Neuronal stem cell (in vitro differentiated cells): ENCODE results near the gene MMP10. TPM values are rescaled to one million over a fixed set of nuclear protein-coding genes. Genes with fewer than 3 reads are reported as not detected.
A peak's percentile ranks its signal among the peaks of the same experiment; 100 is the strongest.

Source experiments
- DNase-seq: peaks from one replicate; pipeline ENCODE4 v3.0.0-alpha.2; 2013; ENCODE audit warnings: low spot score
- H2AFZ ChIP-seq: one replicate; pipeline ENCODE4 v1.6.1; 2013; ENCODE audit warnings: mild to moderate bottlenecking, low read length, inconsistent platforms
- H2AK5ac ChIP-seq: 2 replicates; pipeline ENCODE4 v1.6.1; 2013; ENCODE audit warnings: low read depth, mild to moderate bottlenecking, inconsistent platforms, low read length, moderate library complexity, mixed read lengths
- H2BK120ac ChIP-seq: 2 replicates; pipeline ENCODE4 v1.6.1; 2013; ENCODE audit warnings: low read depth, mild to moderate bottlenecking, inconsistent platforms, low read length, moderate library complexity, mixed read lengths
- H2BK12ac ChIP-seq: one replicate; pipeline ENCODE4 v1.6.1; 2013; ENCODE audit warnings: low read length, inconsistent platforms
- H2BK15ac ChIP-seq: 2 replicates; pipeline ENCODE4 v1.6.1; 2013; ENCODE audit warnings: mild to moderate bottlenecking, low read length, inconsistent platforms, mixed read lengths
- H2BK5ac ChIP-seq: one replicate; pipeline ENCODE4 v1.6.1; 2013; ENCODE audit warnings: inconsistent platforms, mild to moderate bottlenecking, low read length, moderate library complexity
- H3K14ac ChIP-seq: one replicate; pipeline ENCODE4 v1.6.1; 2013; ENCODE audit warnings: low read length, inconsistent platforms
- H3K18ac ChIP-seq: 2 replicates; pipeline ENCODE4 v1.6.1; 2013; ENCODE audit warnings: low read length, inconsistent platforms
- H3K23ac ChIP-seq: 2 replicates; pipeline ENCODE4 v1.6.1; 2013; ENCODE audit warnings: low read depth, mild to moderate bottlenecking, mixed read lengths, low read length, inconsistent platforms; ENCODE audit not compliant: poor library complexity
- H3K27ac ChIP-seq: replicated peaks from 3 replicates; pipeline ENCODE4 v1.5.1; 2013; ENCODE audit warnings: low read length, inconsistent platforms
- H3K27me3 ChIP-seq, 3 experiments: 2 replicates each; pipeline ENCODE4 v1.6.1; 2013; ENCODE audit warnings: low read length in 3 of 3, mild to moderate bottlenecking in 2 of 3, inconsistent platforms in 1 of 3, low read depth in 1 of 3, mixed read lengths in 1 of 3, moderate library complexity in 1 of 3; ENCODE audit not compliant: control insufficient read depth in 3 of 3, insufficient read depth in 3 of 3
- H3K36me3 ChIP-seq, 2 donors: replicated peaks in 1 of 2; 2 replicates each; pipeline ENCODE4 v1.6.1; 2013; ENCODE audit warnings: low read length in 2 of 2; ENCODE audit not compliant: control insufficient read depth in 2 of 2, insufficient read depth in 2 of 2
- H3K4ac ChIP-seq: 2 replicates; pipeline ENCODE4 v1.6.1; 2013; ENCODE audit warnings: inconsistent platforms, mild to moderate bottlenecking, low read length, moderate library complexity
- H3K4me1 ChIP-seq, 2 donors: 1 replicate in 1 of 2; 2 replicates in 1 of 2; pipeline ENCODE4 v1.6.1; 2013; ENCODE audit warnings: low read length in 2 of 2, low read depth in 1 of 2; ENCODE audit not compliant: control insufficient read depth in 2 of 2, insufficient read depth in 1 of 2
- H3K4me2 ChIP-seq: one replicate; pipeline ENCODE4 v1.6.1; 2013; ENCODE audit warnings: mild to moderate bottlenecking, low read length, inconsistent platforms; ENCODE audit not compliant: insufficient read depth, poor library complexity, severe bottlenecking
- H3K4me3 ChIP-seq, 2 donors: 2 replicates each; pipeline ENCODE4 v1.5.1; 2013; ENCODE audit warnings: low read length in 2 of 2, mild to moderate bottlenecking in 2 of 2, inconsistent platforms in 1 of 2, moderate library complexity in 1 of 2
- H3K79me1 ChIP-seq: one replicate; pipeline ENCODE4 v1.6.1; 2013; ENCODE audit warnings: low read depth, mild to moderate bottlenecking, inconsistent platforms, low read length, moderate library complexity
- H3K9ac ChIP-seq: one replicate; pipeline ENCODE4 v1.6.1; 2013; ENCODE audit warnings: mild to moderate bottlenecking, low read depth, low read length, inconsistent platforms; ENCODE audit not compliant: poor library complexity
- H3K9me3 ChIP-seq, 2 donors: replicated peaks in 1 of 2; 2 replicates each; pipeline versions ENCODE3 to v1.6.1; 2013; ENCODE audit warnings: low read length in 2 of 2, mild to moderate bottlenecking in 2 of 2, inconsistent platforms in 1 of 2, low read depth in 1 of 2, mixed read lengths in 1 of 2, moderate library complexity in 1 of 2; ENCODE audit not compliant: control insufficient read depth in 2 of 2, insufficient read depth in 1 of 2
- H4K8ac ChIP-seq: one replicate; pipeline ENCODE4 v1.6.1; 2013; ENCODE audit warnings: low read depth, mild to moderate bottlenecking, inconsistent platforms, low read length, moderate library complexity
- H4K91ac ChIP-seq: one replicate; pipeline ENCODE4 v1.6.1; 2013; ENCODE audit warnings: low read length, low read depth, mild to moderate bottlenecking, inconsistent platforms; ENCODE audit not compliant: poor library complexity
- WGBS, 2 donors: extraction: QIAGEN DNeasy Blood & Tissue Kit; methylation state at CpG; one replicate each; pipeline ENCODE4 v1.1.7; 2013; ENCODE audit warnings: missing lambda C conversion rate in 2 of 2, mixed read lengths in 1 of 2; ENCODE audit not compliant: insufficient read length in 2 of 2, insufficient replicate concordance in 1 of 2; ENCODE audit errors: extremely low coverage in 2 of 2; 5-methylcytosine and 5-hydroxymethylcytosine counted together
- polyA plus RNA-seq, 2 experiments: library from polyadenylated mRNA; stranded (reverse); fragments of 200-250 nt; gene quantifications; one replicate each; pipeline ENCODE4 v1.2.3, GENCODE V29; 2013

MMP10 gene
- not detected for polyA plus RNA-seq (2013, experiment 1 of 2)
- not detected for polyA plus RNA-seq (2013, experiment 2 of 2)

- Histone ChIP-seq H3K14ac (no peak within 1 kb of the TSS), H3K4ac (no peak within 1 kb of the TSS), H4K91ac (no peak within 1 kb of the TSS), H3K27me3 (no peaks in the 10 kb centered on the region), H3K9me3 (no peaks in the 10 kb centered on the region), H3K9ac (no peak within 1 kb of the TSS), H2AFZ (peak within 1 kb of the TSS; percentile 37), H3K18ac (no peak within 1 kb of the TSS), H3K4me2 (no peak within 1 kb of the TSS), H3K4me3 (no peak within 1 kb of the TSS), H2BK120ac (no peak within 1 kb of the TSS), H3K23ac (no peak within 1 kb of the TSS), H2BK15ac (no peak within 1 kb of the TSS), H3K79me1 (no peaks in the 10 kb centered on the region), H2BK12ac (no peak within 1 kb of the TSS), H4K8ac (no peak within 1 kb of the TSS), H2AK5ac (no peak within 1 kb of the TSS), H3K4me1 (peaks cover 3 to 9% of the 10 kb centered on the region in 2 donors), H3K36me3 (no peaks in the 10 kb centered on the region), H3K27ac (no peak within 1 kb of the TSS), H2BK5ac (no peak within 1 kb of the TSS)
- WGBS, 2 donors, result no CpG with 5 or more reads among the region's 2 CpGs
- DNase-seq, result peak; percentile 40
Observed at GRCh38 chr11:102780491-102780918, at the start of gene MMP10. Gene MMP10, minus strand, starts transcription at chr11:102780628. Its CDS starts 37 bp downstream, at chr11:102780591.

- Histone ChIP-seq H3K4me2 (no peak overlapping the region), H3K79me1 (no peaks in the 10 kb centered on the region), H4K91ac (no peak overlapping the region), H2BK15ac (no peak overlapping the region), H3K4me3 (no peak overlapping the region), H3K9ac (no peak overlapping the region), H2AK5ac (no peak overlapping the region), H3K9me3 (no peaks in the 10 kb centered on the region), H3K18ac (no peak overlapping the region), H2AFZ (peak overlapping the region; percentile 6), H3K4me1 (no peaks in the 10 kb centered on the region), H3K14ac (no peak overlapping the region), H3K27ac (no peak overlapping the region), H3K36me3 (no peaks in the 10 kb centered on the region), H3K27me3 (no peaks in the 10 kb centered on the region), H2BK12ac (no peak overlapping the region), H2BK5ac (no peak overlapping the region), H2BK120ac (no peak overlapping the region), H4K8ac (no peak overlapping the region), H3K4ac (no peak overlapping the region), H3K23ac (no peak overlapping the region)
- no CpG with 5 or more reads among the region's 6 CpGs for WGBS, 2 donors
- DNase-seq, result no peak
Observed at GRCh38 chr11:102829316-102830000, 49.0 kb upstream of the MMP10 start.

DNA sequence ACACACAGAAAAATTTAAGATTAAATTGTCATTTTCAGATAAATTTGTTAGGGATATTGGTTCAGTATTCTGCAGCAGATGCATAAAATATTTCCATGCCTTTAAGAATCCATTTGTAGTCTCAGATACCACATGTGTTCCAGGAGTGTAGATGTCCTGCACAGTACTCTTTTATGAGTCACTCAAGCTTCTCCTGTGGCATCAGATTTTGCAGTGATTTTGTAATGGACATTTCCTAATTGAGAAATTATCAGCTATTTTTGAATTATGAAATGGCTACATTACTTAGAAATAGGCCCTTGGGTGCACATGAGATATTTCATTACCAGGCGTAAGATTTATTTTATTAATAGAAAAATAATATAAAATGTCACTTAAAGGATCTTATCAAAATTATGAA is 44.1 kb upstream of the MMP10 start:
- DNase-seq, result no peak
- Histone ChIP-seq H2BK120ac (no peak overlapping the region), H3K4me1 (no peaks in the 10 kb centered on the region)

DNA sequence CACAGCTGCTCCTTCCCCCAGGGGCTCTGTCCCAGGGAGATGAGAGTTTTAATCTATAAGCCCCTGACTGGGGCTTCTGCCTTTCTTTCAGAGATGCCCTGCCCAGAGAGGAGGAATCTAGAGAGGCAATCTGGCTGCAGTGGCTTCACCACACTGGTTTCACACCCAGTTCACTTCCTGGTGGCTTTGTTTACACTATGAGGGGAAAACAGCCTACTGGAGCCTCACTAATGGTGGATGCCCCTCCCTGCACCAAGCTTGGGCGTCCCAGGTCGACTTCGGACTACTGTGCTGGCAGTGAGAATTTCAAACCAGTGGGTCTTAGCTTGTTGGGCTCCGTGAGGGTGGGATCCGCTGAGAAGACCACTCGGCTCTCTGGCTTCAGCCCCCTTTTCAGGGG is 39.1 kb upstream of the MMP10 start:
- Histone ChIP-seq H3K4me1 (no peaks in the 10 kb centered on the region), H3K27ac (no peak overlapping the region), H3K27me3 (no peaks in the 10 kb centered on the region), H2AFZ (no peak overlapping the region), H3K4me3 (no peak overlapping the region), H3K79me1 (no peaks in the 10 kb centered on the region), H2BK120ac (no peak overlapping the region), H3K4ac (no peak overlapping the region), H4K91ac (no peak overlapping the region), H3K18ac (no peak overlapping the region), H2BK12ac (no peak overlapping the region), H3K14ac (no peak overlapping the region), H4K8ac (no peak overlapping the region), H3K9me3 (no peaks in the 10 kb centered on the region), H2BK15ac (no peak overlapping the region), H3K4me2 (no peak overlapping the region), H3K23ac (no peak overlapping the region), H3K9ac (no peak overlapping the region), H3K36me3 (no peaks in the 10 kb centered on the region), H2AK5ac (no peak overlapping the region), H2BK5ac (no peak overlapping the region)
- no peak for DNase-seq
- WGBS, 2 donors, result no CpG with 5 or more reads among the region's 6 CpGs

More for the DNA sequence above, 44.1 kb upstream of the MMP10 start:
- Histone ChIP-seq H3K27ac (no peak overlapping the region), H4K8ac (no peak overlapping the region), H4K91ac (no peak overlapping the region), H3K27me3 (no peaks in the 10 kb centered on the region), H3K79me1 (no peaks in the 10 kb centered on the region), H3K4ac (no peak overlapping the region), H3K23ac (no peak overlapping the region), H3K9ac (no peak overlapping the region), H2BK12ac (no peak overlapping the region), H2AFZ (no peak overlapping the region), H3K9me3 (no peaks in the 10 kb centered on the region), H3K36me3 (no peaks in the 10 kb centered on the region), H2BK15ac (no peak overlapping the region), H3K18ac (no peak overlapping the region), H2AK5ac (no peak overlapping the region), H3K4me2 (no peak overlapping the region), H3K14ac (no peak overlapping the region), H3K4me3 (no peak overlapping the region), H2BK5ac (no peak overlapping the region)
- WGBS, 2 donors, result no CpG with 5 or more reads among the region's 1 CpG
